Measurements from ENCODE around the gene KIAA1328. TPM values are rescaled to one million over a fixed set of nuclear protein-coding genes. Genes with fewer than 3 reads are reported as not detected.

Gene KIAA1328
- total and polyA plus RNA-seq, 4 donors: 0.95 to 7.4 (median 2.9) TPM

DNA sequence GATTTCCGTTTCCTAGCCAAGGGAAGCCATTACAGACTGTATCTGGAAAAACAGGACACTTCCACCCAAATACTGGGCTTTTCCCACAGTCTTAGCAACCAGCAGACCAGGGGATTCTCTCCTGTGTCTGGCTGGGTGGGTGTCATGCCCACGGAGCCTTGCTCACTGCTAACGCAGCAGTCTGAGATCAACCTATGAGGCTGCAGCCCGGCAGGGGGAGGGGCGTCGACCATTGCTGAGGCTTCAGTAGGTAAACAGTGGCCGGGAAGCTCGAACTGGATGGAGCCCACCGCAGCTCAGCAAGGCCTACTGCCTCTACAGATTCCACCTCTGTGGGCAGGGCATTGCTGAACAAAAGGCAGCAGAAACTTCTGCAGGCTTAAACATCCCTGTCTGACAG, 131.1 kb downstream of the KIAA1328 start:
- Histone ChIP-seq H3K4me3 (ENCODE audit: low read depth in 1 of 3, low read length in 3 of 3) (no peak overlapping the region), H3K9me3 (ENCODE audit: control insufficient read depth in 4 of 4, low read length in 3 of 4) (no peaks in the 10 kb centered on the region), H3K4me1 (ENCODE audit: control insufficient read depth in 4 of 4, insufficient read depth in 4 of 4, low read length in 3 of 4) (no peaks in the 10 kb centered on the region), H3K9ac (ENCODE audit: low read depth in 1 of 2, low read length in 2 of 2) (no peak overlapping the region), H3K27ac (ENCODE audit: low read depth in 1 of 2, low read length in 2 of 2) (no peak overlapping the region), H3K36me3 (ENCODE audit: control insufficient read depth in 4 of 4, insufficient read depth in 3 of 4, low read depth in 1 of 4, low read length in 3 of 4) (peaks cover 0 to 5% (median 1%) of the 10 kb centered on the region in 4 donors), H3K27me3 (ENCODE audit: control insufficient read depth in 4 of 4, insufficient read depth in 4 of 4, low read length in 3 of 4) (no peaks in the 10 kb centered on the region)
- 92% methylated on average over 9 of the region's 9 CpGs for WGBS
- no peak for DNase-seq (ENCODE audit: low spot score)
- TF ChIP-seq EGR1 (IDR thresholded peaks at IDR 0.05; ENCODE audit: low read depth in 2 of 2) (no peak), REST (IDR thresholded peaks at IDR 0.05) (no peak), RAD21 (IDR thresholded peaks at IDR 0.05) (no peak), HNF4G (IDR thresholded peaks at IDR 0.05) (no peak), NR2F2 (IDR thresholded peaks at IDR 0.05) (no peak), JUND (IDR thresholded peaks at IDR 0.05) (no peak), FOXA1 (IDR thresholded peaks at IDR 0.05) (no peak), GABPA (IDR thresholded peaks at IDR 0.05 in 1 of 2, conservative IDR thresholded peaks at IDR 0.05 in 1 of 2) (no peak), HNF4A (conservative IDR thresholded peaks at IDR 0.05) (no peak), SP1 (IDR thresholded peaks at IDR 0.05) (no peak), FOXA2 (IDR thresholded peaks at IDR 0.05) (no peak), TAF1 (conservative IDR thresholded peaks at IDR 0.05) (no peak), YY1 (IDR thresholded peaks at IDR 0.05) (no peak), MAX (IDR thresholded peaks at IDR 0.05) (no peak)
- TF ChIP-seq, protein P1, sequence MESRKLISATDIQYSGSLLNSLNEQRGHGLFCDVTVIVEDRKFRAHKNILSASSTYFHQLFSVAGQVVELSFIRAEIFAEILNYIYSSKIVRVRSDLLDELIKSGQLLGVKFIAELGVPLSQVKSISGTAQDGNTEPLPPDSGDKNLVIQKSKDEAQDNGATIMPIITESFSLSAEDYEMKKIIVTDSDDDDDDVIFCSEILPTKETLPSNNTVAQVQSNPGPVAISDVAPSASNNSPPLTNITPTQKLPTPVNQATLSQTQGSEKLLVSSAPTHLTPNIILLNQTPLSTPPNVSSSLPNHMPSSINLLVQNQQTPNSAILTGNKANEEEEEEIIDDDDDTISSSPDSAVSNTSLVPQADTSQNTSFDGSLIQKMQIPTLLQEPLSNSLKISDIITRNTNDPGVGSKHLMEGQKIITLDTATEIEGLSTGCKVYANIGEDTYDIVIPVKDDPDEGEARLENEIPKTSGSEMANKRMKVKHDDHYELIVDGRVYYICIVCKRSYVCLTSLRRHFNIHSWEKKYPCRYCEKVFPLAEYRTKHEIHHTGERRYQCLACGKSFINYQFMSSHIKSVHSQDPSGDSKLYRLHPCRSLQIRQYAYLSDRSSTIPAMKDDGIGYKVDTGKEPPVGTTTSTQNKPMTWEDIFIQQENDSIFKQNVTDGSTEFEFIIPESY (IDR thresholded peaks at IDR 0.05): no peak
- TF ChIP-seq, protein P2, sequence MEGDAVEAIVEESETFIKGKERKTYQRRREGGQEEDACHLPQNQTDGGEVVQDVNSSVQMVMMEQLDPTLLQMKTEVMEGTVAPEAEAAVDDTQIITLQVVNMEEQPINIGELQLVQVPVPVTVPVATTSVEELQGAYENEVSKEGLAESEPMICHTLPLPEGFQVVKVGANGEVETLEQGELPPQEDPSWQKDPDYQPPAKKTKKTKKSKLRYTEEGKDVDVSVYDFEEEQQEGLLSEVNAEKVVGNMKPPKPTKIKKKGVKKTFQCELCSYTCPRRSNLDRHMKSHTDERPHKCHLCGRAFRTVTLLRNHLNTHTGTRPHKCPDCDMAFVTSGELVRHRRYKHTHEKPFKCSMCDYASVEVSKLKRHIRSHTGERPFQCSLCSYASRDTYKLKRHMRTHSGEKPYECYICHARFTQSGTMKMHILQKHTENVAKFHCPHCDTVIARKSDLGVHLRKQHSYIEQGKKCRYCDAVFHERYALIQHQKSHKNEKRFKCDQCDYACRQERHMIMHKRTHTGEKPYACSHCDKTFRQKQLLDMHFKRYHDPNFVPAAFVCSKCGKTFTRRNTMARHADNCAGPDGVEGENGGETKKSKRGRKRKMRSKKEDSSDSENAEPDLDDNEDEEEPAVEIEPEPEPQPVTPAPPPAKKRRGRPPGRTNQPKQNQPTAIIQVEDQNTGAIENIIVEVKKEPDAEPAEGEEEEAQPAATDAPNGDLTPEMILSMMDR (IDR thresholded peaks at IDR 0.05; ENCODE audit: low read depth, low read length, missing input control): no peak
- TF ChIP-seq, protein P3, sequence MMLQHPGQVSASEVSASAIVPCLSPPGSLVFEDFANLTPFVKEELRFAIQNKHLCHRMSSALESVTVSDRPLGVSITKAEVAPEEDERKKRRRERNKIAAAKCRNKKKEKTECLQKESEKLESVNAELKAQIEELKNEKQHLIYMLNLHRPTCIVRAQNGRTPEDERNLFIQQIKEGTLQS (IDR thresholded peaks at IDR 0.05): no peak

GRCh38 chr18:36963464-36963863, 134.5 kb downstream of the KIAA1328 start:
- Histone ChIP-seq H3K9ac (ENCODE audit: low read depth in 1 of 2, low read length in 2 of 2) (no peak overlapping the region), H3K36me3 (ENCODE audit: control insufficient read depth in 4 of 4, insufficient read depth in 3 of 4, low read depth in 1 of 4, low read length in 3 of 4) (peaks cover 0 to 5% (median 1%) of the 10 kb centered on the region in 4 donors), H3K4me3 (ENCODE audit: low read depth in 1 of 3, low read length in 3 of 3) (no peak overlapping the region), H3K27me3 (ENCODE audit: control insufficient read depth in 4 of 4, insufficient read depth in 4 of 4, low read length in 3 of 4) (no peaks in the 10 kb centered on the region), H3K27ac (ENCODE audit: low read depth in 1 of 2, low read length in 2 of 2) (no peak overlapping the region), H3K9me3 (ENCODE audit: control insufficient read depth in 4 of 4, low read length in 3 of 4) (peaks cover 0 to 5% (median 1%) of the 10 kb centered on the region in 4 donors), H3K4me1 (ENCODE audit: control insufficient read depth in 4 of 4, insufficient read depth in 4 of 4, low read length in 3 of 4) (no peaks in the 10 kb centered on the region)
- 86% methylated on average over 2 of the region's 2 CpGs for WGBS
- no peak for DNase-seq (ENCODE audit: low spot score)
- TF ChIP-seq EGR1 (IDR thresholded peaks at IDR 0.05; ENCODE audit: low read depth in 2 of 2) (no peak), GABPA (IDR thresholded peaks at IDR 0.05 in 1 of 2, conservative IDR thresholded peaks at IDR 0.05 in 1 of 2) (no peak), HNF4G (IDR thresholded peaks at IDR 0.05) (no peak), REST (IDR thresholded peaks at IDR 0.05) (no peak), JUND (IDR thresholded peaks at IDR 0.05) (no peak), RAD21 (IDR thresholded peaks at IDR 0.05) (no peak)
- TF ChIP-seq, protein P1 (IDR thresholded peaks at IDR 0.05): no peak
